HG03103 (cell line): ENCODE results near the gene PAQR7.

Source experiments
- ATAC-seq: cut with Tn5 transposase; IDR thresholded peaks from one replicate; pipeline ENCODE4 v1.9.1; 2021; ENCODE audit warnings: low read depth; ENCODE audit not compliant: unreplicated experiment

Gene PAQR7

DNA sequence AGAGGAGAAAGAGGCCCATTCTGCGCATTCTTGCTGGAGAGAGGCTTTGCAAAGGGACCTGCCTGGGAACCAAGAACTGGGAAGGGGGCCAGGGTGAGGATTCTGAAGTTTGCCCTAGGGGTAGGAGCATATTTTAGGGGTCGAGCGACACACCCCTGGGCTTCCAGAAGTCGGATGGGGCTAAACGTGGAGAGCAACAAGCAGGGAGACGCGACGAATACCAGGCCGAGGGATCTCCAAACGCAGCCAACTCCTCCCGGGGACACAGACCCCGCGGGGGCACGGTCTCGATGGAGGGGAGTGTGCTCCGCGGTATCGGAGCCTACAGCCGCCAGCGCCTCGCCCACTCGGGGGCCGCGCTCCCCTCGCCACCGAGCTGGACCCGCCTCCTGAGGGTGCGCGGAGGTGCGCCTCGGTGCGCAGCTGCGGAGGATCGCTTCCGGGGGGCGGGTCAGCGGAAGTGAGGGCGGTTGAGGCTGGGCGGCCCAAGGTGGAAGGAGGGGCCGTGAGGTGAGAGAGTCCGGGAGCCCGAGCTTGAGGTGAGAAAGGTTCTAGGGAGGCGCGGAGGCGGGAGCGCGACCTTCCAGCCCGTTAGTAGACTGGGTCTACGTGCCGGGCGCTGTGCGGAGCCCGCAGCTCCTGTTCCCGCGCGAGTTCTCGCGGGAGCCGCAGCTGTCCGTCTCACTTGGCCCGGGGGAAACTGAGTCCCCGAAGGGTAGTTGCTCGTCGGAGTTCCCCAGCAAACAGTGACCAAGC, 55.8 kb downstream of the PAQR7 start, which contains the start of gene MTFR1L:
MTFR1L (plus strand) TSS at position 464 of the 756 bp plus-strand sequence. CDS start 3,151 bp downstream, outside the sequence.
- ATAC-seq, result peak; percentile 62

DNA sequence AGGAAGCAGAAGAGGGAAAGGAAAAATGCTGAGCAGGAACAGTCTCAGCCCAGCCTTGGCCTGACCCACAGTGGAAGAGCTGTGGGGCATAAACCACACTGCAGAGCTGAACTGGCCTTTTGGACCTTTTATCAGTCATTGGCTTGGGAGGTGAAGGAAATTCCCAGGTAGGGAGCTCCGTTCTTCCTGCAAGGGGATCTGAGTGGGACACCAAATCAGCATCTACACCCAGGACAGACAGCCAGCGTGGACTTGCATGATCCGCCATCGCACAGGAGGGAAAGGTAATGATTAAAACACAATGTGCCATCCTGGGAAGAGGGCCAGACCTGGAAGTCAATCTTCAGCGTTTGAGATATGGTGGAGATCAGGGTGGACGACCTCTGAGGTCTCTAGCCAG, 56.9 kb downstream of the PAQR7 start:
- no peak for ATAC-seq

DNA sequence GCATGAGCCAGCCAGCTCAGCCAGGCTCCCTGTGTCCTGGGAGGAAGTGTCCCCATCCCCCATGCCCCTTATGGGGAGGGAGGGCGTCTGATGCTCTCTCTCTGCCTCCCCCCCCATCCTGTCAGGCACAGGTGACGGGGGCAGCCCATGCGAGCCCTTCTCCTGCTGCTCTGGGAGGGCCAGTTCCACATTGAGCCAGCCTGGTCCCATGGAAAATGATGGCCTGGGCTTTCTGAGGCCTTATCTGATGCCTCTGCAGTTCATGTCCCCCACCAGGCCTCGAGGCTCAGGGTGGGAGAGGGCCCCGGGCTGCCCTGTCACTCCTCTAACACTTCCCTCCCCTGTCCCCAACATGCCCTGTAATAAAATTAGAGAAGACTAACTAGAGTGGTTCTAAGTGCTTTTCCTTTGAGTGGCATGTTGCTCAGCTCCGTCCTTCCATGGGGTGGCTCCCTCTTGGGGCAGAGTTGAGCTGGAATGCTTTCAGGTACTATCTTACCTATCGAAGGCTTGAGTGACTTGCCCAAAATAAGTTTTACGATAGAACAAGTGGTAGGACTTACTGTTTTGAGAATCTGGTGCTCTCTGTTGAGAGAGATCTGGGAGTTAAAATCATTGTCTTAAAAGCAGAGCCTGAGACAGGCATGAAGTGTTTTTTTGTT, 57.5 kb downstream of the PAQR7 start:
- no peak for ATAC-seq

DNA sequence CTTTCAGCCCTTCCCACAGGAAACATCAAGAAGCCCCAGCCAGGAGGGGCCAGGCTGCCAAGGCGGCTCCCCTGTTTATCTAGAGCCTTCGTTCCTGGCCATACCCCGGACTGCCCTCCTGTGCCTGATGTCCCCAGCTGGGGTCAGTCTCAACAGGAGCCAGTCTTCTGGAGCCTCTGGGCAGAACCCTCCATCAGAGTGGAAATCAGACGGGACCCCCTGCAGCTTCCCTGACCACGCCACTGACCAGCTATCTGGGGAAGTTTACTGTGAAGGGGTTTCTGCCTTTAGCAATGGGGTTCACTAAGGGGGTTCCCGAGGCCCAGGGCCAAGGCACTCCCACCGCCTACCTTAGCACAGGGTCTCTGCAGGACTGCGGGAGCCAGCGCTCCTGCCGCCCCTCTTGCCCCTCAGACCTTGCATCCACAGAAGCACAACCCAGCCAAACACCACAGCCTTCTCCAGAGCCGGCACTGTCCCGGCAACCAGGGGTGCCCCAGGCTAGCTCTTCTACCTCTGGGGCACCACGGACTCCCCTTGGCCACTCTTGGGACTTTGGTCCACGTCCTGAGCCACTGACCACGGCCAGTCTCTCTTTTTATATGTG, 59.3 kb downstream of the PAQR7 start:
- ATAC-seq, result no peak

DNA sequence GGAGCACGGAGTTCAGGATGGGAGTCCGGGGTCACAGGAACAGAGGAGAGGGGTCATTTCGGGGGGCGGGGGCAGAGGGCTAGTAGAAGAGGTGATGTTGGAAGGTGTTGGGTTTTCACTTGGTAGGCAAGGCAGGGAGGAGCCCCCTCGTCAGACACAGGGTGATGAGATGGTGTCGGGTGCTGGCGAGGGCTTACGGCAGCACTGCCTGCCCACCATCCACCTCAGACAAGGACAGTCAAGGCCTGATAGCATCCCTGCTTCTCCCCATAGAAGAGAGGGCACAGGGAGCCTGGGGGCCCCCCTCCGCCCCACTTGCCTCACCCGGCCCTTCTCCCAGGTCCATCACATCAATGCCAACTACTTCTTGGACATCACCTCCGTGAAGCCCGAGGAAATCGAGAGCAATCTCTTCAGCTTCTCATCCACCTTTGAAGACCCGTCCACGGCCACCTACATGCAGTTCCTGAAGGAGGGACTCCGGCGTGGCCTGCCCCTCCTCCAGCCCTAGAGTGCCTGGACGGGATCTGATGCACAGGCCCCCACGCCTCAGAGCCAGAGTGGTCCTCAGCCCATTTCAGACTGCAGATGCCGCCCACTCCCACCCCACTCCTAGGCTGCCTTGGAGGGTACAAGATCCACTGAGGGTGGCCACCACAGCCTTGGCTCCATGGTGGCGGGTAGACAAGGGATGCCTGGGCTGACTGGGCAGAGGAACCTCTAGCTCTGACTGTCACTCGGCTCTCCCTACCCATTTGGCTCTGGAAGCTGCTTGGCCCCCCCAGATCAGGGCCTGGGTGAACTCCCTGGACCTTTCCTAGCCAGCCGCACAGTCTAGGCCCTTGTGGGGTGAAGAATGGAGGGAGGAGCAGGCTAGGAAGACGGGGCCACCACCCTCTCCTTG, 60.0 kb downstream of the PAQR7 start:
- no peak for ATAC-seq

DNA sequence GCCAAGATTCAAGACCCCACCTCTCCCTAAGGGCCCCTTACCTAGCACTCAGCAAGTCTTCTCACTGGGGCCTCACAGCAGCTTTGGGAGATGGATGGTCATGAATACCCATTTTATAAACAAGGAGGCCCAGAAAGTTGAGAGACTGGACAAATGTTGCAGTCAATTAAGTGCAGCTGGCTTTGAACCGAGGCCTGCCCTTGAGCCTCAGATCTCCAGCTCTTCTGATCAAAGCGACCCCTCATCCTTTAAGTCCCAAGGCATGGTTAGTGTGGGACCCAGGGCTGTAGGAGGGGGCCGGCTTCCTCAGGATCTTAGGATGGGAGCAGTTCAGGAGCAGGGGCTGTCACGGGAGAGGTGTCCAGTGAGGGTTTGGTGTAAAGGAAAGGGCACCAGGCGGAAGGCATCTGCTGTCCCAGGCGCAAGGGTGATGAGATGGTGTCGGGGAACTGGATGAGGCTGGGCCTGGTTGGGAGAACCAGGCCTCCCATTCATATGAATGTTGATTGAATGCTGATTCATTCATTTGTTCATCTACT, 60.9 kb downstream of the PAQR7 start:
- ATAC-seq, result no peak

DNA sequence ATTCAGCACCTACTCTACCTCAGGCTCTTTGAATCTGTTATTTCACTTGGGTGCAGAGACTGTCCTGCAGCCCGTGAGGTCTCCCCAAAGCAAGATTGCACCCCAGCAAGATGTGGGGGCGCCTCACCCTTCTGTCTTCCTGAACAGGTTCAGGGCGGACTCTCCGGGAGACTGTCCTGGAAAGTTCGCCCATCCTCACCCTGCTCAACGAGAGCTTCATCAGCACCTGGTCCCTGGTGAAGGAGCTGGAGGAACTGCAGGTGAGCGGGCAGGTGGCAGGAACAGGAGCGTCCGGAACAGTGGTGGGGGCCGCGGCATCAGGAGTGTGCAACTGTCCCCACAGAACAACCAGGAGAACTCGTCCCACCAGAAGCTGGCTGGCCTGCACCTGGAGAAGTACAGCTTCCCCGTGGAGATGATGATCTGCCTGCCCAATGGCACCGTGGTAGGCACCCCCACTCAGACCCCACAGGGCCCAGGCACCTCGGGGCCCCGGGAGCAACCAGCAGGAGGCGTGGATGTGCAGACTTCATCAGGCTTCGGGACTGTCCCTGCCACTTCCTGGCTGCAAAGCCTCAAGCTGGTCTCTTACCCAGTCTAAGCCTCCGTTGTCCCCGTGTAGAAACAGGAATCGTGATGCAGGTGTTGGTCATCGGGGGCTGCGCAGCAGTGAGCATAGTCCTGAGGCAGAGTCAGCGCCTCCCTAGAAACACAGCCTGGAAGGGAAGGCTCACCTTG, 61.6 kb downstream of the PAQR7 start:
- ATAC-seq, result no peak

DNA sequence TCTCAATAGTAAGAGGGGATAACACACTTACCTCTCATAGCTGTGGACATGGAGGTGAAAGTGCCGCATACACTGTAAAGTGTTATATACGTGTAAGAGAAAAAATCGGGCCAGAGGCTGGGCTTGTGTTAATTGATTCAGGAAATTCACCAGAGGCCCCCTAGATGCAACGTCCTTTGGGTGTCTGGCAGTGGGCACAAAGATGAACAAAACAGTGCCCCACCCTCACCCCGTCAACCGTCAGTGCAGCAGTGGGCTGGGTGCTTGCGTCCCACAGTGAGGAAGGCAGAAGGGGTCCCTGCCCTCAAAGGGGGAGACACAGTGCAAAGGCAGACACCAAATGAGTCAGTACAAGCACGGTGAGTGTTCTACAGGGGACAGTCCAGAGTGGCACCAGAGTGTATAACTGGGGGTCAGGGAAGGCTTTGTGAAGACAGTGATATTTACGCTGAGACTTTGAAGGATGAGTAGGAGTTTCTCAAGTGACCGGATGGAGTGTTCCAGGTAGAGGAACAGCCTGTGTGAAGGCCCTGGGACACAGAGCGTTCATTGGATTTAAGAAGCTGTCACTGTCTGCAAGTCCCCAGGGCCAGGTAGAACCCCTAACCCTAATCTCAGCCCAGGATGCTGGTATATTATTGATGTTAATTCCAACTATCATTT, 62.3 kb downstream of the PAQR7 start:
- ATAC-seq, result no peak
